ENCODE results near the gene LIMD2. TPM values are rescaled to one million over a fixed set of nuclear protein-coding genes. Genes with fewer than 3 reads are reported as not detected.
A peak's percentile ranks its signal among the peaks of the same experiment; 100 is the strongest.

The LIMD2 gene
- total and polyA plus RNA-seq, 4 donors, result 8.8 to 50.8 (median 40.2) TPM

DNA sequence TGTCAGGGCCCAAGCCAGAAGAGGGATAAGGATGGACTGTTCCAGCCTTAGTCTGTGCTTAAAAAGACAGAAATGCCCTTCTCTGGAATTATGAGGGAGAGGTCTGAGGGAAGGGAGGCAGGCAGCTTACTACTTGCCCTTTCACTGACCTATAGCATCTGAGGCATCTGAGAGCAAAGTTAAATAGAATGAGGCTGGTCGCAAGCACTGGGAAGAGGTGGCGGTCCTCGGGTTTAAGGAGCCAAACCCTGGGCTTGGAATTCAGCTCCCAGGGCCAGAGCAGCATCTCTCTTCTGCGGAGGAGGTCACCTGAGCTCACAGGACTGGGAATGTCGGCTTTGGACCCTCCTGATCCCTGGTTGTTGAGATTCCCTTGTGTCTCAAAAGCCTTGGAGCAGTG is 3.1 kb upstream of the LIMD2 start:
- no peak for DNase-seq (ENCODE audit: low read depth in 4 of 6, low spot score in 6 of 6)
- Histone ChIP-seq H3K27ac (ENCODE audit: low read depth, low read length) (no peak overlapping the region), H3K4me3 (ENCODE audit: low read depth, low read length) (no peak overlapping the region), H3K27me3 (ENCODE audit: control insufficient read depth, insufficient read depth, low read length) (no peaks in the 10 kb centered on the region), H3K4me1 (ENCODE audit: control insufficient read depth, insufficient read depth, low read length) (peaks cover 36% of the 10 kb centered on the region), H3K9me3 (ENCODE audit: control insufficient read depth, insufficient read depth, low read length) (no peaks in the 10 kb centered on the region), H3K36me3 (ENCODE audit: control insufficient read depth, insufficient read depth, low read length) (peaks cover 74% of the 10 kb centered on the region)
- WGBS (ENCODE audit: insufficient coverage), result 62% methylated on average over 5 of the region's 5 CpGs

DNA sequence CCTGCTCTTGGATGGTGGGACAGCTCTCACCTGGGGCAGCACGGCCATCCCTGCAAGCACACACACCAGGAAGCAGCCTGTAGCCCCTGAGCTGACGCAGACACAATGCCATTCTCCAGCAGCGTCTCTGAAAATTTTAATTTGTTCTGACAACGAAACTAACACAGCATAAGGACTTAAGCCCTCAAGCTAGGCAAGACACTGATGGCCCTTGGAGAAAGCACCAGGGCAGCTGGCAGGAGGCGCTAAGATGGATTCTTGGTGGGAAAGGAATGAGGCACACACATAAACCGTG is 2.7 kb upstream of the LIMD2 start:
- H3K4me3 ChIP-seq (ENCODE audit: low read depth, low read length), result no peak overlapping the region
- peaks cover 40% of the 10 kb centered on the region for H3K4me1 ChIP-seq (ENCODE audit: control insufficient read depth, insufficient read depth, low read length)

DNA sequence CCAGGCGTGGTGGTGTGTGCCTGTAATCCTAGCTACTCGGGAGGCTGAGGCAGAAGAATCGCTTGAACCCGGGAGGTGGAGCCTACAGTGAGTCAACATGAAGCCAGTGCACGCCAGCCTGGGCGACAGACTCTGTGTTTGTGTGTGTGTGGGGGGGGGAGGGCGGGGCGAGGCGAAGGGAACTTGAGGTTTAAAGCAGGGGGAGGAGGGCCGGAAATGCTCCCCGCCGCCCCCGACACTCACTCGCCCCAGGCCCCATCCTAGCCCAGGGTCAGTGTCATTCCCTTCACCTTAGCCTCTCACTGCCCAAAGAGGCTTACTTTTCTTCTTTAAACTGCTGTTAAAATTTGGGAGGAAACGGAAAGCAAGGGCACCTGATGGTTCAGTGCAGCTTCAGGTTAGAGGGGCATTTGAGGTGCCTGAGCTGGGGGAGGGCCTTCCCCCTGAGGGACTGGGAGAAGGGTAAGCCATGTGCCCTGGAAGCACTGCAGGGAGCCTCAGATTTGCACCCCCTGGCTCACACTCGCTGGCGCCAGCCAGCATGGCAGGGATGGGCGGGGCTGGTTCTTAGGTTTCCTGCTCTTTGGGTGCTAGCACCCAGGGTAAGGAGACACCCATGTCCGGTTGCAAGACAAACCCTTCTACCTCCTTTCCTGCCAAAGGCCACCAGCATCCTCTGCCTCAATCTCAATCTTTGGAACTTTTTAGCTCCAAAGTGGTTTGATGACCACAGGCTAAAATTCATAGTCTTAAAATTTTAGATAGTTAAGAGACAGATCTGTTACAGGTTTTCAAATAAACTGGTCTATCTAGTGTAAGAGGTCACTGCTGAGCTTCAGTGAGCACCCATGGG is 2.2 kb upstream of the LIMD2 start:
- 77% methylated on average over 3 of the region's 19 CpGs for WGBS (ENCODE audit: insufficient coverage)
- DNase-seq (ENCODE audit: low read depth in 4 of 6, low spot score in 6 of 6), result no peak
- Histone ChIP-seq H3K4me1 (ENCODE audit: control insufficient read depth, insufficient read depth, low read length) (peaks cover 46% of the 10 kb centered on the region), H3K36me3 (ENCODE audit: control insufficient read depth, insufficient read depth, low read length) (peaks cover 75% of the 10 kb centered on the region), H3K9me3 (ENCODE audit: control insufficient read depth, insufficient read depth, low read length) (no peaks in the 10 kb centered on the region), H3K27ac (ENCODE audit: low read depth, low read length) (no peak overlapping the region), H3K4me3 (ENCODE audit: low read depth, low read length) (no peak overlapping the region), H3K27me3 (ENCODE audit: control insufficient read depth, insufficient read depth, low read length) (no peaks in the 10 kb centered on the region)

More for the DNA sequence above, 2.7 kb upstream of the LIMD2 start:
- H3K9me3 ChIP-seq (ENCODE audit: control insufficient read depth, insufficient read depth, low read length), result no peaks in the 10 kb centered on the region
- H3K36me3 ChIP-seq (ENCODE audit: control insufficient read depth, insufficient read depth, low read length), result peaks cover 74% of the 10 kb centered on the region
- H3K27ac ChIP-seq (ENCODE audit: low read depth, low read length), result no peak overlapping the region
- whole genome bisulfite sequencing (ENCODE audit: insufficient coverage), result 70% methylated on average over 3 of the region's 6 CpGs
- no peaks in the 10 kb centered on the region for H3K27me3 ChIP-seq (ENCODE audit: control insufficient read depth, insufficient read depth, low read length)
- DNase-seq (ENCODE audit: low read depth in 4 of 6, low spot score in 6 of 6), result no peak

DNA sequence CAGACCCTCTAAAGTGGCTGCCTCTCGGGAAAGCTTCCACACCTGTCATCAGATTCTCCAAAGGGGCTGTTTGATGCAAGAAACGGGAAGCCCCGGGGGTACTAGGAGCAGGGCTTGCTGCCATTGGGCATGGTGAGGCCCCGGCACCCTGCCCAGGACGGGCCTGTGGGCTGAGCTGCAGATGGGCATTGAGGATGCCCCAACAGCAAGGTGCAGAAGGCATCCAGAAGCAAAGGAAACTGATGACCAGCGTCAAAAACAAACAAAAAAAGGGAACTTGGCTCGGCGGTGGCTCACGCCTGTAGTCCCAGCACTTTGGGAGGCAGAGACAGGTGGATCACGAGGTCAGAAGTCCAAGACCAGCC is 1.5 kb upstream of the LIMD2 start:
- Histone ChIP-seq H3K4me1 (ENCODE audit: control insufficient read depth, insufficient read depth, low read length) (peaks cover 52% of the 10 kb centered on the region), H3K27ac (ENCODE audit: low read depth, low read length) (peak overlapping the region; percentile 71), H3K4me3 (ENCODE audit: low read depth, low read length) (peak overlapping the region; percentile 45), H3K27me3 (ENCODE audit: control insufficient read depth, insufficient read depth, low read length) (no peaks in the 10 kb centered on the region), H3K9me3 (ENCODE audit: control insufficient read depth, insufficient read depth, low read length) (no peaks in the 10 kb centered on the region), H3K36me3 (ENCODE audit: control insufficient read depth, insufficient read depth, low read length) (peaks cover 73% of the 10 kb centered on the region)
- no peak for DNase-seq (ENCODE audit: low read depth in 4 of 6, low spot score in 6 of 6)
- 50% methylated on average over 9 of the region's 10 CpGs for WGBS (ENCODE audit: insufficient coverage)

DNA sequence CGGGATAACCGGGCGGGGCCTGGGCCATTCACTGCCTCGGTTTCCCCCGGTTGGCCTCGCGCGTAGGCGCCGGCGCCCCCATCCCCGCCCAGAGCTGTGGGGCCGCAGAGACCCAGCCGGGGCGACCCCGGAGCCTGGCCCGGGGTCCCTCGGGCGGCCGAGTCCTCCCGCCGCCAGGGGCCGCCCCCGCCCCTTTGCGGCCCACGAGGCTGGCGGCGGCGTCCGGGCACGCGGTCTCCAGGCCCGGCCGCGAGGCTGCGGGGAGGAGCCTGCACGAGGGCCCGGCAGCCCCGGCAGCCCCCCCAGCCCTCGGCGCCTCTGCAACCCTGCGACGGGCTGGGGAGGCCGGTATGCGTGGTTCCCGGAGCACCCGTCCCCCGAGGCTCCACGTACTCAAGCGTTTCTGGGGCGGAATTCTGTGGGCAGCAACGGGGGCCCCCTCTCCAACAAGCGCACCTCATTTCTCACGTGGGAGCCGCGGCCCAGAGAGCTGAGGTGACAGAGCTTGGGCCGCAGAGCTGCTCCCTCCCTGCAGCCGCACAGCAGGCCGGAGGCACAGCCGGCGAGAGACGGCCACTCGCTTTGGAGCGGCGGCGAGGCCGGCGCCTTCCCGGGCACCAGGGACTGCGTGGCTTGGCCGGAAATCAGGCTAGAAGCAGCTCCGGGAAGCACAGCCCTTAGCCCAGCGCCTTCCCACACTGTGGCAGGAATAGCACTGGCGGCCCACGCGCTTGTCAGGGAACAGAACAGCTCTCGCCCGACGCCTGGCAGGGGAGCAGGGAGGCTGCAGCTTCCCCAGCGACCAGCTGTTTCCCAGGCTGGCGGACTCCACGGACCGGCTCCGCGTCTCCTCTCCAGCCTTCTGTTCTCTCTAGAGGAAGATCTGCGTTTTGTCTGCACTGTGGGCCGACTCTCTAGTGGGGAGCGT is 867 bp upstream of the LIMD2 start:
- H3K9me3 ChIP-seq (ENCODE audit: control insufficient read depth, insufficient read depth, low read length), result no peaks in the 10 kb centered on the region
- peak overlapping the region; percentile 71 for H3K27ac ChIP-seq (ENCODE audit: low read depth, low read length)
- peaks cover 73% of the 10 kb centered on the region for H3K36me3 ChIP-seq (ENCODE audit: control insufficient read depth, insufficient read depth, low read length)
- peaks cover 54% of the 10 kb centered on the region for H3K4me1 ChIP-seq (ENCODE audit: control insufficient read depth, insufficient read depth, low read length)
- DNase-seq (ENCODE audit: low read depth in 4 of 6, low spot score in 6 of 6), result peak in 2 of 6 donors; percentile 79 to 86
- no peaks in the 10 kb centered on the region for H3K27me3 ChIP-seq (ENCODE audit: control insufficient read depth, insufficient read depth, low read length)
- WGBS (ENCODE audit: insufficient coverage), result 3% methylated on average over 88 of the region's 88 CpGs
- peak overlapping the region; percentile 45 for H3K4me3 ChIP-seq (ENCODE audit: low read depth, low read length)

DNA sequence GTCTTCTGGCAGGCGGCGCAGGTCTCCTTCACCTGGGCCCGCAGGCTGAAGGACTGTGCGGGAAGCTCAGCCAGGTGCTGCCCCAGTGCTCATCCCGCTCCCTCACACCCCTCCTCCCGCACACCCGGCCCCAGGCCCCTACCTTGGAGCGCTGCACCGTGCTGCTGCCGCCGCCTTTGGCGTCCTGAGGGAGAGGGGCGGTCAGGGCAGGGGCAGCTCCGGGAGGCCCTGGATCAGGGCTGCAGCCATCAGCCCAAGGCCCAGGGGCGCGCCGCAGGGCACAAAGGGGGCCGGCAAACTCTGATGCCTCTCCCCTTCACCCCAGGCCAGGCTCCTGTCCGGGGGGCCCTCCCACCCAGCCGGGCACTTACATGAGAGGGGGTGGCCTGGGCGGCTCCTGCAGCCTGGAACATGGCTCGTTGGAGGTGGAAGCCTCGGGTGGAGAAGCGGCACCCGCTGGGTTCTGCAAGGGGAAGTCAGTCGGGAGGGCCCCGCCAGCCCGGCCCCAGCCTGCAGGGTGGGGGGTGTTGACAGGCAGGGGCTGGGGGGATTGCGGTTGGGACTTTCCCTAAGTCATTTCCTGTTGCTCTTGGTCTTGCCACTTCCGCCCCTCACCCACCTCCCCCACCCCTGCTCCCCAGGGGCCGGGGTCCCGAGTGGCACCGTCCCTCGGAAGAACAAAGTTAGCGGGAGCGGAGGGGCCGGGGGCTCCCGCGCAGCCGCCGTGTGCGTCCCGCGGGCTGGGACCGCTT is 863 bp downstream of the LIMD2 start:
- Histone ChIP-seq H3K4me1 (ENCODE audit: control insufficient read depth, insufficient read depth, low read length) (peaks cover 72% of the 10 kb centered on the region), H3K27ac (ENCODE audit: low read depth, low read length) (peak overlapping the region; percentile 81), H3K27me3 (ENCODE audit: control insufficient read depth, insufficient read depth, low read length) (no peaks in the 10 kb centered on the region), H3K9me3 (ENCODE audit: control insufficient read depth, insufficient read depth, low read length) (no peaks in the 10 kb centered on the region), H3K4me3 (ENCODE audit: low read depth, low read length) (peak overlapping the region; percentile 54), H3K36me3 (ENCODE audit: control insufficient read depth, insufficient read depth, low read length) (peaks cover 72% of the 10 kb centered on the region)
- WGBS (ENCODE audit: insufficient coverage), result 11% methylated on average over 38 of the region's 45 CpGs
- peak in 2 of 6 donors; percentile 51 to 61 for DNase-seq (ENCODE audit: low read depth in 4 of 6, low spot score in 6 of 6)

DNA sequence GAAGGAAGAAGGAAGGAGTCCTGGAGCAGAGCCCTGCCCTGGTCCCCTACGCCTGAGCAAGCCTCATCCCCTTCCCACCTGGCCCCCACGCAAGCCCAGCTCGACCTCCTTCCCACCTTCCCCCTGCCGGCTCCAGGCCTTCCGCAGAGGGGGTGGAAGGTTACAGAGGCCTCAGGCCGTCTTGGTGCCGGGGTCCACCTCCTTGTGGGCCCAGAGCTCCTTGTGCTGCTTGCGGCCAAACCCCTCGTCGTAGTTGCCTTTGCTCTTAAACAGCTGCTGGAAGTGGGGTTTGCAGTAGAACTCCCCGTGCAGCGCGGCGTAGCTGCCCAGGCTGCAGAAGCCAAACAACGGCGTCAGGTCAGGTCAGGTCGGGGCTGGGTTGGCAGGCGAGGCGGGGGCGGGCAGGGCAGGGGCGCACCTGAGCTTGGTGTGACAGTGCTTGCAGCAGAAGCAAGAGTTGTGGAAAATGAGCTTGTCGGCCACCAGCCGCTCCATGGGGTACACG is 1.5 kb downstream of the LIMD2 start:
- H3K27ac ChIP-seq (ENCODE audit: low read depth, low read length), result peak overlapping the region; percentile 81
- no peaks in the 10 kb centered on the region for H3K27me3 ChIP-seq (ENCODE audit: control insufficient read depth, insufficient read depth, low read length)
- no peak for DNase-seq (ENCODE audit: low read depth in 4 of 6, low spot score in 6 of 6)
- peaks cover 78% of the 10 kb centered on the region for H3K4me1 ChIP-seq (ENCODE audit: control insufficient read depth, insufficient read depth, low read length)
- no peaks in the 10 kb centered on the region for H3K9me3 ChIP-seq (ENCODE audit: control insufficient read depth, insufficient read depth, low read length)
- H3K36me3 ChIP-seq (ENCODE audit: control insufficient read depth, insufficient read depth, low read length), result peaks cover 72% of the 10 kb centered on the region
- peak overlapping the region; percentile 54 for H3K4me3 ChIP-seq (ENCODE audit: low read depth, low read length)
- 58% methylated on average over 19 of the region's 24 CpGs for WGBS (ENCODE audit: insufficient coverage)

DNA sequence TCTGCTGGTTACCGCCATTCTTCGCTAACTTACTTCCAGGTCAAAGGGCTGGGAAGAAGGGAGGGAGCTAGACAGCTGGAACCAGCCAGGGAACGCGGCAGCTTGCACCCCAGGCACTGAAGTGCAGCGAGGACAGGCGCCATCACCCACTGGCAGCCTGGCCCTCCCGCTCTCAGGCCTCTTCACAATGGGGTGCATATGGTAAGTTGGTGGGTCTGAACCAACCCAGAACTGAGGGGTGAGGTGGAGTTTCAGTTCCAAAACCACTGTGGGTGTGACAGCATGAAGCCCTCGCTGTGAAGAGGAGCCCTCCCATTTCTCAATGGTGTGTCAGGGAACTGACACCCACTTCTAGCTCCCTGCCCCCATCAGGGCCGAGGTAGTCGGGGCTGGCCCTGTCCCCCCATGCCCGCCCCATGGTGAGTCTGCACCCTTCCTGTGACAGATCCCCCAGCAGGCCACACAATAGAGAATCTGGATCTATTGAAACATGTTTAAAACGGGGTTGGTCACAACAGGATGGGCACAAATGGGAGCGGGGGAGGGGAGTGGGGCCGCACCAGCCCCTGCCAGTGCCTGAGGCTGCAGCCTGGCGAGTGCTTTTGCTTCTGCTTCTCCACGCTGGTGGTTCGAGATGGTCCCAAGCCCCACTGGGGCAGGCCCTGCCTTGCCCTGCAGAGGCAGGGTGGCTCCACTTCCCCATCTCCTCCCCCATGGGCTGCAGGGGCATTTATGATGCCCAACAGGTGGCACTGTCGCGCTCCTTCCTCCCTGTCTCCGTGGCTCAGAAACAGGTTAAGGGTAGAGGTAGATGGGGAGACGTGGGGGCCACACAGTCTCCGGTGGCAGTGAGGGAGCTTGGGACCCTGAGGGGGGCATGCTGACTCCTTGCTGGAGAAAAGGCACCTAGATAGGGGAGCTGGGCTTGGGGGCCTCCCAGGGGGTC is 2.3 kb downstream of the LIMD2 start:
- Histone ChIP-seq H3K4me1 (ENCODE audit: control insufficient read depth, insufficient read depth, low read length) (peaks cover 78% of the 10 kb centered on the region), H3K9me3 (ENCODE audit: control insufficient read depth, insufficient read depth, low read length) (no peaks in the 10 kb centered on the region), H3K4me3 (ENCODE audit: low read depth, low read length) (peak overlapping the region; percentile 1), H3K27me3 (ENCODE audit: control insufficient read depth, insufficient read depth, low read length) (no peaks in the 10 kb centered on the region), H3K27ac (ENCODE audit: low read depth, low read length) (peak overlapping the region; percentile 15), H3K36me3 (ENCODE audit: control insufficient read depth, insufficient read depth, low read length) (peaks cover 72% of the 10 kb centered on the region)
- 57% methylated on average over 18 of the region's 22 CpGs for WGBS (ENCODE audit: insufficient coverage)
- no peak for DNase-seq (ENCODE audit: low read depth in 4 of 6, low spot score in 6 of 6)

All from spinal cord (tissue), 10 donors.